Liver (tissue), 9 donors: ENCODE results near the gene LTB4R2. TPM values are rescaled to one million over a fixed set of nuclear protein-coding genes. Genes with fewer than 3 reads are reported as not detected.

Experiments
- DNase-seq: peaks from one replicate; pipeline ENCODE4 v3.0.0-alpha.2; 2017; ENCODE audit warnings: low spot score
- H3K27ac ChIP-seq, 2 donors: one replicate each; pipeline ENCODE4 v1.7.0; 2013; ENCODE audit warnings: inconsistent platforms in 2 of 2, low read length in 2 of 2, control low read depth in 1 of 2, low read depth in 1 of 2, mild to moderate bottlenecking in 1 of 2
- H3K27me3 ChIP-seq, 4 donors: one replicate each; pipeline versions ENCODE4 v1.6.1 to v1.7.0; 2013; ENCODE audit warnings: low read length in 3 of 4, inconsistent platforms in 1 of 4, mild to moderate bottlenecking in 1 of 4, moderate library complexity in 1 of 4; ENCODE audit not compliant: control insufficient read depth in 4 of 4, insufficient read depth in 4 of 4
- H3K36me3 ChIP-seq, 4 donors: one replicate each; pipeline versions ENCODE4 v1.6.1 to v1.7.0; 2013; ENCODE audit warnings: low read length in 3 of 4, mild to moderate bottlenecking in 3 of 4, low read depth in 1 of 4, moderate library complexity in 1 of 4; ENCODE audit not compliant: control insufficient read depth in 4 of 4, insufficient read depth in 3 of 4
- H3K4me1 ChIP-seq, 4 donors: one replicate each; pipeline versions ENCODE4 v1.6.1 to v1.7.0; 2013; ENCODE audit warnings: low read length in 3 of 4, mild to moderate bottlenecking in 3 of 4, moderate library complexity in 1 of 4; ENCODE audit not compliant: control insufficient read depth in 4 of 4, insufficient read depth in 4 of 4
- H3K4me3 ChIP-seq, 3 donors: one replicate each; pipeline versions ENCODE4 v1.6.1 to v1.7.0; 2013; ENCODE audit warnings: low read length in 3 of 3, control low read depth in 1 of 3, low read depth in 1 of 3, mild to moderate bottlenecking in 1 of 3
- H3K9ac ChIP-seq, 2 donors: one replicate each; pipeline ENCODE4 v1.7.0; 2013; ENCODE audit warnings: low read length in 2 of 2, mild to moderate bottlenecking in 2 of 2, moderate library complexity in 2 of 2, control low read depth in 1 of 2, low read depth in 1 of 2
- H3K9me3 ChIP-seq, 4 donors: one replicate each; pipeline versions ENCODE4 v1.6.1 to v1.7.0; 2013; ENCODE audit warnings: low read length in 3 of 4; ENCODE audit not compliant: control insufficient read depth in 4 of 4
- CTCF ChIP-seq: fragments of 150-350 bp; IDR thresholded peaks from 2 replicates; pipeline ENCODE4 v1.5.1; 2017; ENCODE audit warnings: improper control_type of control experiment, low read depth, low read length; ENCODE audit not compliant: missing input control
- EGR1 ChIP-seq, 2 donors: IDR thresholded peaks; 2 replicates each; pipeline ENCODE4 v1.6.1; 2016 to 2018; ENCODE audit warnings: antibody characterized with exemption in 2 of 2, low read depth in 2 of 2
- FOXA1 ChIP-seq: IDR thresholded peaks from 2 replicates; pipeline ENCODE4 v1.6.1; 2016; ENCODE audit warnings: antibody characterized with exemption
- FOXA2 ChIP-seq: IDR thresholded peaks from 2 replicates; pipeline ENCODE4 v1.6.1; 2016; ENCODE audit warnings: antibody characterized with exemption
- GABPA ChIP-seq, 2 donors: IDR thresholded peaks in 1 of 2; conservative IDR thresholded peaks in 1 of 2; 2 replicates each; pipeline ENCODE4 v1.6.1; 2016; ENCODE audit warnings: antibody characterized with exemption in 2 of 2, mild to moderate bottlenecking in 1 of 2, moderate library complexity in 1 of 2
- HNF4A ChIP-seq, 2 donors: conservative IDR thresholded peaks; 2 replicates each; pipeline ENCODE4 v1.6.1; 2016; ENCODE audit warnings: antibody characterized with exemption in 2 of 2, mild to moderate bottlenecking in 2 of 2
- HNF4G ChIP-seq: IDR thresholded peaks from 2 replicates; pipeline ENCODE4 v1.6.1; 2016; ENCODE audit warnings: antibody characterized with exemption
- JUND ChIP-seq, 2 donors: IDR thresholded peaks; 2 replicates each; pipeline ENCODE4 v1.6.1; 2016; ENCODE audit warnings: antibody characterized with exemption in 2 of 2
- NR2F2 ChIP-seq: IDR thresholded peaks from 2 replicates; pipeline ENCODE4 v1.6.1; 2016; ENCODE audit warnings: antibody characterized with exemption
- RAD21 ChIP-seq, 2 donors: IDR thresholded peaks; 2 replicates each; pipeline ENCODE4 v1.6.1; 2016; ENCODE audit warnings: antibody characterized with exemption in 2 of 2, mild to moderate bottlenecking in 2 of 2
- RXRA ChIP-seq, 2 donors: IDR thresholded peaks; 2 replicates each; pipeline ENCODE4 v1.6.1; 2017 to 2018; ENCODE audit warnings: antibody characterized with exemption in 2 of 2, mild to moderate bottlenecking in 1 of 2
- SP1 ChIP-seq: IDR thresholded peaks from 2 replicates; pipeline ENCODE4 v1.6.1; 2018; ENCODE audit warnings: antibody characterized with exemption, mild to moderate bottlenecking
- TAF1 ChIP-seq: conservative IDR thresholded peaks from 2 replicates; pipeline ENCODE4 v1.6.1; 2016; ENCODE audit warnings: antibody characterized with exemption, mild to moderate bottlenecking
- YY1 ChIP-seq: IDR thresholded peaks from 2 replicates; pipeline ENCODE4 v1.6.1; 2016; ENCODE audit warnings: antibody characterized with exemption, mild to moderate bottlenecking
- ZBTB33 ChIP-seq: IDR thresholded peaks from 2 replicates; pipeline ENCODE4 v1.6.1; 2016; ENCODE audit warnings: antibody characterized with exemption
- WGBS: extraction: QIAGEN DNeasy Blood & Tissue Kit; methylation state at CpG from one replicate; pipeline ENCODE4 v1.1.7; 2013; 5-methylcytosine and 5-hydroxymethylcytosine counted together
- polyA plus RNA-seq, 2 donors: library from polyadenylated mRNA; stranded (reverse) in 1 of 2; unstranded in 1 of 2; fragments of 200-250 nt in 1 of 2; fragments of >200 nt in 1 of 2; fragmentation: Nextera tagmentation in 1 of 2; extraction: Ambion mirVana in 1 of 2; gene quantifications; one replicate each; pipeline versions ENCODE4 v1.2.1 to v1.2.3, GENCODE V29; 2013 to 2015
- total RNA-seq, 2 donors: library from RNA; depleted of rRNA; stranded (reverse); fragments of >200 nt; gene quantifications; one replicate each; pipeline ENCODE4 v1.2.3, GENCODE V29; 2014
- TF ChIP-seq, protein P1 (sequence below): IDR thresholded peaks from 2 replicates; pipeline ENCODE4 v1.6.1; 2016; ENCODE audit warnings: antibody characterized with exemption
- TF ChIP-seq, protein P2 (sequence below): IDR thresholded peaks from 2 replicates; pipeline ENCODE4 v1.6.1; 2016; ENCODE audit warnings: antibody characterized with exemption, mild to moderate bottlenecking
- donor health status: healthy.
- donor health status: healthy.
- donor health status: healthy.
- donor health status: healthy.
- donor health status: healthy.

The LTB4R2 gene
- total and polyA plus RNA-seq, 4 donors: 0.28 to 11.3 (median 1.9) TPM

GRCh38 chr14:24293525-24293924, 16.4 kb upstream of the LTB4R2 start:
- no peaks in the 10 kb centered on the region for H3K9me3 ChIP-seq
- TF ChIP-seq SP1 (no peak), HNF4A (conservative IDR thresholded peaks at IDR 0.05) (no peak), ZBTB33 (no peak), RXRA (IDR thresholded peaks at IDR 0.05) (no peak), JUND (IDR thresholded peaks at IDR 0.05) (no peak), HNF4G (no peak), CTCF (no peak), NR2F2 (no peak), RAD21 (IDR thresholded peaks at IDR 0.05) (no peak), TAF1 (no peak), FOXA2 (no peak), EGR1 (IDR thresholded peaks at IDR 0.05; ENCODE audit: low read depth in 2 of 2) (no peak), GABPA (IDR thresholded peaks at IDR 0.05 in 1 of 2, conservative IDR thresholded peaks at IDR 0.05 in 1 of 2) (no peak), YY1 (no peak), FOXA1 (no peak)
- TF ChIP-seq, protein P1, sequence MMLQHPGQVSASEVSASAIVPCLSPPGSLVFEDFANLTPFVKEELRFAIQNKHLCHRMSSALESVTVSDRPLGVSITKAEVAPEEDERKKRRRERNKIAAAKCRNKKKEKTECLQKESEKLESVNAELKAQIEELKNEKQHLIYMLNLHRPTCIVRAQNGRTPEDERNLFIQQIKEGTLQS: no peak
- TF ChIP-seq, protein P2, sequence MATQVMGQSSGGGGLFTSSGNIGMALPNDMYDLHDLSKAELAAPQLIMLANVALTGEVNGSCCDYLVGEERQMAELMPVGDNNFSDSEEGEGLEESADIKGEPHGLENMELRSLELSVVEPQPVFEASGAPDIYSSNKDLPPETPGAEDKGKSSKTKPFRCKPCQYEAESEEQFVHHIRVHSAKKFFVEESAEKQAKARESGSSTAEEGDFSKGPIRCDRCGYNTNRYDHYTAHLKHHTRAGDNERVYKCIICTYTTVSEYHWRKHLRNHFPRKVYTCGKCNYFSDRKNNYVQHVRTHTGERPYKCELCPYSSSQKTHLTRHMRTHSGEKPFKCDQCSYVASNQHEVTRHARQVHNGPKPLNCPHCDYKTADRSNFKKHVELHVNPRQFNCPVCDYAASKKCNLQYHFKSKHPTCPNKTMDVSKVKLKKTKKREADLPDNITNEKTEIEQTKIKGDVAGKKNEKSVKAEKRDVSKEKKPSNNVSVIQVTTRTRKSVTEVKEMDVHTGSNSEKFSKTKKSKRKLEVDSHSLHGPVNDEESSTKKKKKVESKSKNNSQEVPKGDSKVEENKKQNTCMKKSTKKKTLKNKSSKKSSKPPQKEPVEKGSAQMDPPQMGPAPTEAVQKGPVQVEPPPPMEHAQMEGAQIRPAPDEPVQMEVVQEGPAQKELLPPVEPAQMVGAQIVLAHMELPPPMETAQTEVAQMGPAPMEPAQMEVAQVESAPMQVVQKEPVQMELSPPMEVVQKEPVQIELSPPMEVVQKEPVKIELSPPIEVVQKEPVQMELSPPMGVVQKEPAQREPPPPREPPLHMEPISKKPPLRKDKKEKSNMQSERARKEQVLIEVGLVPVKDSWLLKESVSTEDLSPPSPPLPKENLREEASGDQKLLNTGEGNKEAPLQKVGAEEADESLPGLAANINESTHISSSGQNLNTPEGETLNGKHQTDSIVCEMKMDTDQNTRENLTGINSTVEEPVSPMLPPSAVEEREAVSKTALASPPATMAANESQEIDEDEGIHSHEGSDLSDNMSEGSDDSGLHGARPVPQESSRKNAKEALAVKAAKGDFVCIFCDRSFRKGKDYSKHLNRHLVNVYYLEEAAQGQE: no peak
- H3K4me1 ChIP-seq: peaks cover 2 to 60% (median 56%) of the 10 kb centered on the region in 4 donors
- H3K9ac ChIP-seq: no peak overlapping the region
- WGBS: 88% methylated on average over 2 of the region's 2 CpGs
- no peaks in the 10 kb centered on the region for H3K27me3 ChIP-seq
- peaks cover 5 to 39% (median 25%) of the 10 kb centered on the region in 4 donors for H3K36me3 ChIP-seq
- H3K4me3 ChIP-seq: no peak overlapping the region
- H3K27ac ChIP-seq: no peak overlapping the region
- DNase-seq: no peak
